C4-2B (cell line): ENCODE data around the gene RNF152.

Experiments
- H3K27ac ChIP-seq: fragments of 450-650 bp; 2 replicates; pipeline ENCODE4 v1.5.1; 2017
- ZFX ChIP-seq: fragments of 450-650 bp; IDR thresholded peaks from 2 replicates; pipeline ENCODE4 v1.6.1; 2017
- TF ChIP-seq, protein P1 (sequence below): fragments of 450-650 bp; conservative IDR thresholded peaks from 2 replicates; pipeline ENCODE4 v1.5.1; 2017; ENCODE audit warnings: mild to moderate bottlenecking

The RNF152 gene

GRCh38 chr18:61822879-61823278 is 69.9 kb downstream of the RNF152 start:
- TF ChIP-seq, protein P1, sequence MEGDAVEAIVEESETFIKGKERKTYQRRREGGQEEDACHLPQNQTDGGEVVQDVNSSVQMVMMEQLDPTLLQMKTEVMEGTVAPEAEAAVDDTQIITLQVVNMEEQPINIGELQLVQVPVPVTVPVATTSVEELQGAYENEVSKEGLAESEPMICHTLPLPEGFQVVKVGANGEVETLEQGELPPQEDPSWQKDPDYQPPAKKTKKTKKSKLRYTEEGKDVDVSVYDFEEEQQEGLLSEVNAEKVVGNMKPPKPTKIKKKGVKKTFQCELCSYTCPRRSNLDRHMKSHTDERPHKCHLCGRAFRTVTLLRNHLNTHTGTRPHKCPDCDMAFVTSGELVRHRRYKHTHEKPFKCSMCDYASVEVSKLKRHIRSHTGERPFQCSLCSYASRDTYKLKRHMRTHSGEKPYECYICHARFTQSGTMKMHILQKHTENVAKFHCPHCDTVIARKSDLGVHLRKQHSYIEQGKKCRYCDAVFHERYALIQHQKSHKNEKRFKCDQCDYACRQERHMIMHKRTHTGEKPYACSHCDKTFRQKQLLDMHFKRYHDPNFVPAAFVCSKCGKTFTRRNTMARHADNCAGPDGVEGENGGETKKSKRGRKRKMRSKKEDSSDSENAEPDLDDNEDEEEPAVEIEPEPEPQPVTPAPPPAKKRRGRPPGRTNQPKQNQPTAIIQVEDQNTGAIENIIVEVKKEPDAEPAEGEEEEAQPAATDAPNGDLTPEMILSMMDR = no peak
- TF ChIP-seq ZFX = no peak
- no peak overlapping the region for H3K27ac ChIP-seq

DNA sequence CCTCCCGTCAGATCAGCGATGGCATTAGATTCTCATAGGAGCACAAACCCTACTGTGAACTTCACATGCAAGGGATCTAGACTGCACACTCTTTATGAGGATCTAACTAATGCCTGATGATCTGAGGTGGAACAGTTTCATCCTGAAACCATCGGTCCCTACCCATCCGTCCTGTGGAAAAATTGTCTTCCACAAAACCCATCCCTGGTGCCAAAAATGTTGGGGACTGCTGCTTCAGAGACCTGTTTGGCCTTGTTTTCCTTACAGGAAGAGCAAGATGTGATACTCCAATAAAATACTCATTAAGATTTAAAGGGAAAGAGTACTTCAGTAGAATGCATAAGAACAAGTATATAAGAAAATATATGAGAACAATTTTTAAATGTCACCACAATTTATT is 71.1 kb downstream of the RNF152 start:
- H3K27ac ChIP-seq = no peak overlapping the region
- TF ChIP-seq, protein P1 = no peak
- TF ChIP-seq ZFX = no peak

DNA sequence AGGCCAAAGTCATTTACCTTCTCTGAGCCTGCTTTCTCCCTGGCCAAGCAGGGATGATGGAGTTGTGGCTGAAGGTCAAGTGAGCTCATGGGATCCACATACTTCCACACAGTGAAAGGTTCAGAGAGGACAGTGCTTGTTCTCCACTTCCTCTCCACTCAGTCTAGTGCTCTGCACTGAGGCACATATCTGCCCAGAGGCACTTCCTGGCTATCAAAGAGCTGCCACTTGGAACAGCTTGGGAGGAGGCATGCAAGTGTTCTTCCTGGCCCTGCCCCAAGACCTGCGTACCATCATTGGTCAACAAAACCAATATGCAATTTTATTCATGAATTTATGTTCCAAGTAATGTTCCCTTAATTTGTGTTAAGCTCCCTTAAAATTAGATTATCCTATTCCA is 71.9 kb downstream of the RNF152 start:
- no peak overlapping the region for H3K27ac ChIP-seq
- TF ChIP-seq, protein P1 = no peak
- no peak for TF ChIP-seq ZFX

- TF ChIP-seq, protein P1 = no peak
- no peak for TF ChIP-seq ZFX
- H3K27ac ChIP-seq = no peak overlapping the region
These were observed 75.7 kb downstream of the RNF152 start for GRCh38 chr18:61817086-61817485.

DNA sequence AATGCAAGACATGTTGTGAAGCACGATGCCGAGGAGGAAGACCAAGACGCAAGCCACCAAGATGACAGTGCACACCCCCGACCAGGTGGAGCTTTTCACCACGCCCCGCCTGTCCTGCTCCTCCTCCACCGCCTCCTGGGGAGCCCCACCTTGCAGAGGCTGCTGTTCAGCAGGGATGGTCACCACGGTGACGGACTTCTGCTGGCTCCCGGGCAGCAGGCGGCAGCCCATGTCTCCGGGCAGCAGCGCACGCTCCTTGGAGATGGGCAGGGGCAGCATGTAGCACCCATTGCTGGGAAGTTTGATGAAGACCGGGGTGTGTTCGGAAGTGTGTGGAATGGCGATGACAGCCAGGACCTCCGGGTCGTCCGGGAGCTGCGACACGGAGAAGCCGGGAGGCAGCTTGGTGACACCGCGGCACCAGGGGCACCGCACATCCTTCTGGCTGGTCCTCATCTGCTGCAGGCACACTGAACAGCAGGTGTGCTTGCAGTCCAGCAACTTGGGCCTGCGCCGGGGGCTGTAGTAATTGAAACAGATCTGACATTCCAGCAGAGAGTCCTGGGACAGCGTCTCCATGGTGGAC is 76.8 kb downstream of the RNF152 start:
- TF ChIP-seq, protein P1 = no peak
- H3K27ac ChIP-seq = no peak overlapping the region

GRCh38 chr18:61808286-61808685 is 84.5 kb downstream of the RNF152 start:
- no peak overlapping the region for H3K27ac ChIP-seq
- TF ChIP-seq, protein P1 = no peak
- no peak for TF ChIP-seq ZFX

DNA sequence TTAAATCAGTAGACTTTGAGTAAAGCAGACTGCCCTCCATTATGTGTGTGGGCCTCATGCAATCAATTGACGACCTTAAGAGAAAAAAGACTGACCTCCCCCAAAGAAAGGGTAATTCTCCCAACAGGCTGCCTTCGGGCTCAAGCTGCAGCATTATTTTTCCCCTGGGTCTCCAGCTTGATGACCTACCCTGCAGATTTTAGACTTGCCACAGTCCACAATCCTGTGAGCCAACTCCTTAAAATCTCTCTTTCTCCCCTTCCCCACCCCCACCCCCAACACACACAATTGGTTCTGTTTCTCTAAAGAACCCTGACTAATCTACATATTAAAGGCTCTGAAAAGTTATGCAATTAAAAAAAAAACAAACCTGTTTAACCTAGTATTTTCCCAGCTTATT is 89.4 kb downstream of the RNF152 start:
- H3K27ac ChIP-seq = no peak overlapping the region
- TF ChIP-seq, protein P1 = no peak
- TF ChIP-seq ZFX = no peak
